SU-DHL-6 (cell line): ENCODE measurements around the gene FEM1A.
"Not testable (repeated sequence)": the region's sequence is repeated elsewhere in the genome, so short reads cannot be mapped to it uniquely, and the experiment has no call there.

ENCODE experiments used
- EZH2phosphoT487 ChIP-seq: fragments of 200-600 bp; sonication (generic), shearing (Covaris generic); conservative IDR thresholded peaks from 2 replicates; pipeline ENCODE4 v1.6.1; 2018; ENCODE audit warnings: mild to moderate bottlenecking, antibody characterized with exemption, low read length, moderate library complexity, mixed read lengths
- TF ChIP-seq, protein P1 (sequence below): fragments of 200-600 bp; sonication (generic); IDR thresholded peaks from one replicate; pipeline ENCODE4 v1.5.1; 2017; ENCODE audit warnings: antibody characterized with exemption, mild to moderate bottlenecking, low read length, moderate library complexity; ENCODE audit not compliant: insufficient read depth, poor library complexity, severe bottlenecking

DNA sequence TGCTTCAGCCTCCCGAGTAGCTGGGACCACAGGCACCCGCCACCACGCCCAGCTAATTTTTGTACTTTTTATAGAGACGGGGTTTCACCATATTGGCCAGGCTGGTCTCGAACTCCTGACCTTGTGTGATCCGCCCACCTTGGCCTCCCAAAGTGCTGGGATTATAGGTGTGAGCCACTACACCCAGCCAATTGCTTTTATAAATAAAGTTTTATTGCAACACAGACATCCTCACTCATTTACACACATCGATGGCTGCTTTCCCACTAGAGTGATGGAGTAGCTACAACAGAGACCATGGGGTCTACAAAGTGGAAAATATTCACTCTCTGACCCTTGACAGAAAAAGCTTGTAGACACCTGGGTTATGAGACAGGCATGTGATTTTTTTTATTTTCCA lies 30.8 kb downstream of the FEM1A start:
- TF ChIP-seq, protein P1, sequence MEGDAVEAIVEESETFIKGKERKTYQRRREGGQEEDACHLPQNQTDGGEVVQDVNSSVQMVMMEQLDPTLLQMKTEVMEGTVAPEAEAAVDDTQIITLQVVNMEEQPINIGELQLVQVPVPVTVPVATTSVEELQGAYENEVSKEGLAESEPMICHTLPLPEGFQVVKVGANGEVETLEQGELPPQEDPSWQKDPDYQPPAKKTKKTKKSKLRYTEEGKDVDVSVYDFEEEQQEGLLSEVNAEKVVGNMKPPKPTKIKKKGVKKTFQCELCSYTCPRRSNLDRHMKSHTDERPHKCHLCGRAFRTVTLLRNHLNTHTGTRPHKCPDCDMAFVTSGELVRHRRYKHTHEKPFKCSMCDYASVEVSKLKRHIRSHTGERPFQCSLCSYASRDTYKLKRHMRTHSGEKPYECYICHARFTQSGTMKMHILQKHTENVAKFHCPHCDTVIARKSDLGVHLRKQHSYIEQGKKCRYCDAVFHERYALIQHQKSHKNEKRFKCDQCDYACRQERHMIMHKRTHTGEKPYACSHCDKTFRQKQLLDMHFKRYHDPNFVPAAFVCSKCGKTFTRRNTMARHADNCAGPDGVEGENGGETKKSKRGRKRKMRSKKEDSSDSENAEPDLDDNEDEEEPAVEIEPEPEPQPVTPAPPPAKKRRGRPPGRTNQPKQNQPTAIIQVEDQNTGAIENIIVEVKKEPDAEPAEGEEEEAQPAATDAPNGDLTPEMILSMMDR: not testable (repeated sequence)
- not testable (repeated sequence) for TF ChIP-seq EZH2phosphoT487
